ENCODE data around the gene CDC40.
"Not testable (repeated sequence)": the region's sequence is repeated elsewhere in the genome, so short reads cannot be mapped to it uniquely, and the experiment has no call there.

CDC40 gene

DNA sequence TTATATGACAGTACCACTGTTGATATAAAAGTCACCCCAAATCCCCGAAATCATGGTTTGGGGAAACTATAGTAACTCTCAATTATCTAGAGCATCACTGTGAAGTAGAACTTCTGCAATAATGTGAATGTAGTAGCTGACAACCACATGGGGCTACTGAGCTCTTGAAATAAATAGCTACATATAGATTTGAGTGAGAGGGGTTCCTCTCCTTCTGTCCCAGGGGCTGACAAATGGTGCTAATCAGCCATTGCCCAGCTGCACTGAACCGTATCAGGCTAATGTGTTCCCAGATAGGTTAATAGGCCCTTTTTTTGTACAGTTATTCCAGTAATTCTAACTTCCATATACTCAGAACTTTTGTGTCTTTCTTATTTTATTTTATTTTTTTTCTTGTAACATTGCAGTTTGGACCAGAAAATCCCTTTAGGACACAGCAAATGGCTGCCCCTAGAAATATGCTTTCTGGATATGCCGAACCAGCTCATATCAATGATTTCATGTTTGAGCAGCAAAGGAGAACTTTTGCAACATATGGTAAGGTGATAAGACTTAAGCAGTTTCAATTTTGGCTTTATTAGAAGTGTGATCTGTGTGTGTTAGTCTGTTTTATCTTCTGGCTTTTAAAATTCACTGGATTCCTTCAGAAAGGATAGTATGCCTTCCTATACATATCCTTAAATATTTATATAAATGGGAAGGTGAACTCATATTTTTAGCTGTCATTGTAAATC is 21.1 kb downstream of the CDC40 start:
- DNase-seq (ENCODE audit: low spot score) = no peak

DNA sequence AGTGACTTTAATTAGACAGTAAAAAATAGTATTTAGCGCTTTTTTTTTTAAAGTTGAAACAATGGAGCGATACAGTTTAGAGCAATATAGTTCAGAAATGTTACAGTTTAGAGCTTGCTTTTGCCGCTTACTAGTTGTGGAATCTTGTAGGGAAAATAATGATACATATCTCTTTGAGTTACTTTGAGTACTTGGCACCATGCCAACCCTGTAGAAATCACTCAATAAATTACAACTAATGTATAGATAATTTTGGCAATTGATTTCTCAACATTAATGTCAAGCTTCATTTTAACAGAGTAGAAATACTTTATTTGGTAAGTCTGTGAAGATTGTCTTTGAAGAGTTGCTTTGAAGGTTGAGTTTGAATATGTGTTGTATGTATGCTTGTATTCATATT is 27.4 kb downstream of the CDC40 start:
- no peak for DNase-seq (ENCODE audit: low spot score)

DNA sequence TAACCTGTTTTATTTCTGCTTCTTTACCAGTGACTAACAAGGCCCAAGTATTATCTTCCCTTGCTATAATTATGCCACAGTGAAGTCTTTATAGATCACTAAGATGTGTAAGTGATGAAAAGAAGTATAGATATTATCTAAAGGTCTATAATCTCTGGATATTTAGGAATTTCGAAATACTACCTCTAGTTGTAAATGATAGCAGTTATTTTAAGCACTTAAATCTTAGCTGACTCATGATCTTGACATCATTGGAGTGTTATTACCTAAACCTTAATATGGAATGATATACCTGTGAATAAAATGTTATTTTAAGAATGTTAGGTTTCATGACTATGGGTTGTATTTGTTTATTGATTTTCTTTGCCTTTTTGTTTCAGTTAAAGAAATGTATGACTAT is 31.5 kb downstream of the CDC40 start:
- no peak for DNase-seq (ENCODE audit: low spot score)

DNA sequence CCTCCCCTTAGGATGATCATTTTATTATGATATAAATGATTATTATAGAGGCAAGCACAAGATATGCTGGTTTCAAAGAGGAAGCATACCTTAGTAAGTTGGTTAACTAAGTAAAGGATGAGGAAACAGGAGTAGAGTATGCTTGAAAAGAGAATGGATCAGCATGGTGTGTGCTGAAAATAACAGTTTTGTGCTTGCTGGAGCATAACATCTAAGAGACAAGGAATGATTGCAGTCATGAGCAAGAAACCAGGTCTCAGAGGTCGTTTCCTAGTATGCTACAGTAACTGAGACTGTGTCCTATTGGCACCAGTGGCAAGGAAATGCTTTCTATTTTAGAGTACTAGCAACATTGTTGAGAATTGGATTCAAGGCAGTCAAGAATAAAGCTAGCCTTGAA is 34.1 kb downstream of the CDC40 start:
- no peak for DNase-seq (ENCODE audit: low spot score)

DNA sequence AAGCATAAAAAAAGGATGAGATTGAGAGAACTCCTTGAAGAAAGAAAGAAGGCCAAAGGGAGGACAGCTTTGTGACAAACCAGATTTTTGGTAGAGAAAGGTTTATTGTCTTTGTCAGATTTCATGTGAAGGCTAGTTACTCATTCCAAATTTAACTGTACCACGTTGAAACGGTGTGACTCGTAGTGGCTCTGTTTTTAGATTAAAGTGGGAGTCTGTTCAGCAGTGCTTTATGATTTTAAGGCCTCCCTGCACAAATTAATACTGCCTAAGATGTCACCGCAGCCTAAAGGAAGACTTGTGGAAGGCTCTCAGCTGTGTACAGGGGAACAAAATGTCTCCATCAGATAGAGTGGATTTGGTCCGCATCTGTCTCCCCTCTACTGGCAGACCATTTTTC is 35.9 kb downstream of the CDC40 start:
- no peak for DNase-seq (ENCODE audit: low spot score)

DNA sequence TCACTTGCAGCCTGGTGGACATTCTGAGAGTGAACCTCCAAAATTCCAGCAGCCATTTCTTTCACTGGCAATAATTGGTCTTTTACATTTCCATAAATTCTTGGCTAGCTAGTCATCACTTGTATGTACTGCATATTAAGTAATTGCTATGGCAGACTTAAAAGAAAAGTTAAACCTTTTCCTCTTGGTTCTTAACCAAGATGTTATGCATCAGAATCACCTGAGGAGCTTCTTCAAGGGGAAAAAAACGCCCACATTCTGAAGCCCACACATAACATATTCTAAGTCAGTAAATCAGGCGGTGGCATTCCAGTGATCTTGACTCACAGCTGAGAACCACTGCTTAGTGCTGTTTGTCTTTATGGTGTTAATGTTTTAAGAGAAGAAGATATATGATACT is 37.0 kb downstream of the CDC40 start:
- no peak for DNase-seq (ENCODE audit: low spot score)

DNA sequence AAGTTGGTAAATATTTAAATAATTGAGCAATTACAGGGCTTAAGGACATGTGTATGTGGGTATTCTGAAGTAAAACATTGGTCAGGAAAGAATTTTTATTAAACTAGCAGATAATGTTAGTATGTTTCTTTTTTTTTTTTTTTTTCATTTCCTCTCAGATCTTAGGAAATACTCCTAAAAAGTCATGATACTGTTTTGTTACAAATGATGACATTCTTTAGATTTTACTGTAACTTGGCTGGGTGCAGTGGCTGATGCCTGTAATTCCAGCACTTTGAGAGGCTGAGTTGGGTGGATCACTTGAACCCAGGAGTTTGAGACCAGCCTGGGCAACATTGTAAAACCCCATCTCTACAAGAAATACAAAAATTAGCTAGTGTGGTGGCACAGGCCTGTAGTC is 41.5 kb downstream of the CDC40 start:
- DNase-seq (ENCODE audit: low spot score) = no peak

DNA sequence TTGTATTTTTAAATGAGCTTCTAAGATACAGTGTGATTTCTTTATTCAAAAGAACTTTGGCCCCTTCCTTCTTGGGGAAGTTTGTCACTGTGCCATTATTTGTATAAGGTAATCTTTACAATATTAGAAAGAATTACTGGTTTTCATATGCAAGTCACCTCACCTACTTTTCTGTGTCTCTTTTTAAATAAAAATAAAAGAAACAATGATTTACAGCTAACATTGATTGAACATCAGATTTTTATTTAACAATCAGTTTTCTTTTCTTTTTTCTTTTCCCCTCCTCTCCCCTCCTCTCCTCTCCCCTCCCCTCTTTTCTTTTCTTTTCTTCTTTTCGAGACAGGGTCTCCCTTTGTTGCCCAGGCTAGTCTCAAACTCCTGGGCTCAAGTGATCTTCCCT is 46.0 kb downstream of the CDC40 start:
- DNase-seq (ENCODE audit: low spot score) = no peak

DNA sequence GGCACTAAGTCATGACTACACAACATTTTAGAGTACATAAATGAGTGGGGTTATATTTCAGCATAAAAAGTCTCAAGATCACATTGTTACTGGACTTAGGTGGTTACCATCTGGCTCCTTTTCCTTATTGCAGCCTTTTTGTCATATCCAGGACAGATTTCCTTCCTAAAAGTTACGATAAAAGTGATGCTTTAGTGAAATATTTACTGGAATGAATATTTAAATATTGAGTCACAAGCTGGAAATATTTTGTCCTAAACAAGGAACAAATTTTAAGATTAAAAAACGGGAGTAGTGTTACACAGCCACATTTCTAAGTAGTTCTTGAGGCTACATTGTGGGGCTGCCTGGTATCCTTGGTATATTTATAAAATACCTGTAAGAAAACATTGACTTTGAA is 52.2 kb downstream of the CDC40 start:
- no peak for DNase-seq (ENCODE audit: low spot score)

DNA sequence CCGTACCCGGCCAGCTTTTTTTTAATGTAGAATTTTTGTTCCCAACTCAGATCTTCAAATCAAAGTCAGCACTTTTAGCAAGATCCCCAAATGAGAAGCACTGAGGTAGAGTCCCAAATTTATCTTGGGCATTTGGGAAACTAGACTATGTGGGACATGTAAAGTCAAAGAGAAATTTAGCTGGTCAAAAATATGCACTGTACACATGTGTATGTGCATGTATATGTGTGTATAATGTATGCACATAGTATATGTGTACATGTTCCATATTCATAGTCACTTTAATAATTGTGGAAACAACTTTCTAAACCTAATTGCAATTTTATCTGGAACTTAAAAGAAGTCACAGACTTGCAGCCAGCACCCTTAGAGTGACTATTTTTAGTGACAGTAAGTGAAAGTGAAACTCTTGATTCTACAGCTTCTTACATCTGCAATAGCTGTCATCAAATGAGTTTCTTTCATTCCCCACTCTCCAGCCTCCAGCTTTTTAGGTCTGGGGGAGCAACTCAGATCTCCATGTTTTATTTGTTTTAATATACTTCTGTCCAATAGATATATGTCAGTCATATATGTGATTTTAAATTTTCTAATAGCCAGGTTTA is 53.6 kb downstream of the CDC40 start:
- DNase-seq (ENCODE audit: low spot score) = no peak

DNA sequence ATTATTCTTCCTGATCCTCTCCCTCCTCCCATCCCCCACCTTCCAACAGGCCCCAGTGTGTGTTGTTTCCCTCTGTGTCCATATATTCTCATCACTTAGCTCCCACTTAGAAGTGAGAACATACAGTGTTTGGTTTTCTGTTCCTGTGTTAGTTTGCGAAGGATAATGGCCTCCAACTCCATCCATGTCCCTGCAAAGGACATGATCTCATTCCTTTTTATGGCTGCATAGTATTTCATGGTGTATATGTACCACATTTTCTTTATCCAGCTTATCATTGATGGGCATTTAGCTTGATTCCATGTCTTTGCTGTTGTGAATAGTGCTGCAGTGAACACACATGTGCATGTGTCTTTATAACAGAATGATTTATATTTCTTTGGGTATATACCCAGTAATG is 55.8 kb downstream of the CDC40 start:
- DNase-seq (ENCODE audit: low spot score) = not testable (repeated sequence)

DNA sequence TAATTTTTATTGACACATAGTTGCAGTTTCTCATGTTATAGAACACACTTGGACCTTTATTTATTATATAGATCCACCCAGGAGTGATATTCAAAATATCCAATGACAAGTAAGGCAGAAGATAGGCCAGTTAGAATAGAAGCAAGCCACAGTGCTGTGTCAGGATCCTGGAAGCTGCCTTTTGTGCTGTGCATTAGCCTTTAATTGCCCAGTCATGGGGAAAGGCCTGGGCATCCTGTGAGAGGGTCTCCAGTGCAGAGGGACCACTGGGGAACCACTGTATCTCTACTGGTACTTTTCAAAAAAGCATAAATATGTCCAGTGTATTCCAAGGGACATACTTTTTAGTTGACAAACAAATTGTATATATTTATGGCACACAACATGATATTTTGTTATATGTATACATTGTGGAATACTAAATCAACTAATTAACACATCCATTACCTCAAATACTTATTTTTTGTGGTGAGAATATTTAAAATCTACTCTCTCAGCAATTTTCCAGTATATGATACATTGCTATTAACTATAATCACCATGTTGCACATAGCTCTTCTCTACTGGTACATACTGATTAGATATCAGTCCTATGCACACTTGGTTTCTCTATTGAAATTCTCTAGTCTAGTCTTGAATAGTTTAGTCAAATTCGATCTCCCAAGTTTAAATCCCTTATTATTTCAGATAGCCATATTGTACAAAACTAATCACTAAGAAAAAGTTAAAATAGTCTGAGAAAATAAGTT is 59.5 kb downstream of the CDC40 start:
- DNase-seq (ENCODE audit: low spot score) = no peak

DNA sequence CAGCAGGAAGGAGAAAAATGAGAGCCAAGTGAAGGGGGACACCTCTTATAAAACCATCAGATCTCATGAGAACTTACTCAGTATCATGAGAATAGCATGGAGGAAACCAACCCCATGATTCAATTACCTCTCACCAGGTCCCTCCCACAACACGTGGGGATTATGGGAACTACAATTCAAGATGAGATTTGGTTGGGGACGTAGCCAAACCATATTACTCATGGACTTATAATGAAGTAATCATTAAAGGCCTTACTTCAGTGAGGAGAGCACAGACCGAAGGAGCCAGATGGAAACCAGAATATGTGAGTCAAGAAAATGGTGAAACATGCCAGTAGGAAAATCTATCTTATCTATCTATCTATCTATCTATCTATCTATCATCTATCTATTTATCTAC is 64.4 kb downstream of the CDC40 start:
- DNase-seq (ENCODE audit: low spot score) = not testable (repeated sequence)

DNA sequence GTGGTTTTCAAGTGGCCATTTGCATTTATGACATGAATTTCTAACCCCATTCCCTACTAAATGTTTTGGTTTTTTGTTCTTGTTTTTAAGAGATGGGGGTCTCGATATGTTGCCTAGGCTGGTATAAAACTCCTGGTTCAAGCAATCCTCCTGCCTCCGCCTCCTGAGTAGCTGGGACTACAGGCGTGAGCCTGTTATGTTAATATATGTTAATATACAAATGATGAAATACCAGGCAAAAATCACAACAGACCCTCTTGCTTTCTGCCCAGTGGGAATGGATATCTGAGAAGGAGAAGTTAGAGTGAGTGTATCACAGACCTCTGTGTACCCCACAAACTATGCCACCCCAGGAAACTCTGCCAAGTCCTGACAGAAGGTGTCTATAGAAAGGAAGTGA is 66.2 kb downstream of the CDC40 start:
- DNase-seq (ENCODE audit: low spot score) = no peak

DNA sequence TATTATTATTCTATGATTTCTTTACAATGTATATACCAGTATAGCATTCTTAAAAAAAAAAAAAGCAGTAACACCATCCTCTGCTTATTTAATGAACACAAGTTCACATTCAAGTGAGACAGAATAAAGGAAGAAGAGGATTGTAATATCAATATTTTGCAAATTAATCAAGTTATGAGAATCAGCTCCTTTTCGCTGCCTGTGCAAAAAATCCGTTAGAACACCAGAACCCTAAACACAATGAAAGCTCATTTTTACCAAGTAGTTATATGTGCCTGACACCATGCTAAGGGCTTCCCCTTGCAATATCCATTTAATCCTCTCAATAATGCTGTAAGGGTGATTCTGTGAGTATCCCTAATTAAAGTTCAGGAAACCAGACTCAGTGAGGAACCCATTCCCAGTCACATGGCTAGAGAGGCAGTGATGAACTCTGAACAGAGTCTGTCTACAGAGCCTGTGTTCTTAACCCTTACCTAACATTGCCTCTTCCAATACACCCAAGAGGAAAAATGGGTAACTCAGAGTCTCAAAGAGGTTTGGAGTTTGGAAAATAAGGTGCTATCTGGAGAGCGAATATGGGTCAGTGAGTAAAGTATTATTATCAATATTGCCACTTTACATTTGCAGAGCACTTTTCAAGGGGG is 66.8 kb downstream of the CDC40 start:
- DNase-seq (ENCODE audit: low spot score) = no peak

DNA sequence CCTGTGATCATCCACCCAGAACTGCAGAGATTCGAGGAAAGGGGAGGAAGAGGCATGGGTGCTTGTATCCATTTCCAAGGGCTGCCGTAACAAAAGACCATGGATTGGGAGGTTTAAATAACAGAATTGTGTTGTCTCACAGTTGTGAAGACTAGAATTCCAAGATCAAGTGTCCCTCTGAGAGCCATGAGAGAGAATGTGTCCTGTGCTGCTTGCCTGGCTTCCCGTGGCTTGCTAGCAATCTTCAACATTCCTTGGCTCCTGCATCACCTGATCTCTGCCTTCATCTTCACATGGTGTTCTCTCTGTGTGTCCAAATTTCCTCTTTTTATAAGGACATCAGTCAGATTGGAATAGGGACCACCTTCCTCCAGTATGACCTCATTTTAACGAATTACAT is 69.8 kb downstream of the CDC40 start:
- no peak for DNase-seq (ENCODE audit: low spot score)

DNA sequence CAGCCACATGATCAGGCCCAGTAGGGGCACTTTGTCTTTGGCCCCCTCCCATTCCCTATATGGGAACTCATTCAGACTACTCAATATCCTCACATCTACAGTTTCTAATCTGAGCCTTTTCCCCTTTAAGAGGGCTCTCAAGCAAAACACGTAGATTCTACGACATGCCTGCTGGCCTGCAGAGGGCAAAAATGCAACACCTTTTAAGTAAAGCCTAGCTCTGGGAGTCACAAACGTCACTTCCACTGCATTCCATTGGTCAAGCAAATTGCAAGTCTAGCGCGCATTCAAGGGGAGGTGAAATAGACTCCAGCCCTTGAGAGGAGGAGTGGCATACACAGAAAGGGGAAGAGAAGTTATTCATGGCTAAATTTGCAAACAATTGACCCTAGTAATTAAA is 70.6 kb downstream of the CDC40 start:
- DNase-seq (ENCODE audit: low spot score) = no peak

DNA sequence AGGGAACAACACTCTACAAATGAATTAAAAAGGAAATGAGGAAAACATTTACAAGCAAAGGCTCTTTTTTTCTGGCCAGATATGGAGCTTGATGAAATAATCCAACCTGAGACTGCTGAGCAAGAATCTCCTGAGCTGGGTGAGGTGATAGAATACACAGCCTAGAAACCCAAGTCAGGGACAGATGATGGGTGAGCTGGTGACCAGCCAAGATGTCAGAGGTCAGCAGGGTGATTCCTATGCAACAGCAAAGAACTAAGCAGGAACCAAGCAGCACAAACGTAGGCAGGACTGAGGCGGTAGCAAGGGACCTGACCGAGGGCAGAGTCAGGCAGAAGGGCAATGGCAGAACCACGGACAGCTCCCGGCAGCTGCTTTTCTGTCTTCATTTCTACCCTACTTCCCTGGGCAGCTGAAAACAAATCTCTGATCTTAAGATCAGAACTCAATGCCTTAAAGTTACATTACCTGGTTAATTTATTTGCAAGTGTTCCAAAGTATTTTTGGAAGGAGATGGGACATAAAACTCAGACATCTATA is 75.1 kb downstream of the CDC40 start:
- peak; percentile 26 for DNase-seq (ENCODE audit: low spot score)

DNA sequence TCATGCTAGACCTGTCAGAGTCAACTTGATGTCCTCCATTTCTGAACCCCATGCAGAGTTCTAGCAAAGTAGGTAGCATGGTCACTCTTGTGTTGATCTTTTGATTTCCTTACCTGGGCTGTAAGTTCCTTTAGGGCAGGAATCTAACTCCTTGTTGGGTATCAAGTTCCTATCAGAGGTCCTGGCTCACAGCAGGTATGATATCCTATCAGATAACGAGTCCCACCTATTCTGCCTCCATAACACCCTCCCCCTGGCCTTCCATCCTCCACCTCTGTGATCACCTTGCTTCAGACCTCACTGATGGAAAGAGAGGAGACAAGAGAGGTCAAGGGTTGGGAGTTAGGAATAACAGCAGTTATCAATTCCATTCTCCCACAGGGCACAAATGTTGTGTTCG is 76.1 kb downstream of the CDC40 start:
- no peak for DNase-seq (ENCODE audit: low spot score)

DNA sequence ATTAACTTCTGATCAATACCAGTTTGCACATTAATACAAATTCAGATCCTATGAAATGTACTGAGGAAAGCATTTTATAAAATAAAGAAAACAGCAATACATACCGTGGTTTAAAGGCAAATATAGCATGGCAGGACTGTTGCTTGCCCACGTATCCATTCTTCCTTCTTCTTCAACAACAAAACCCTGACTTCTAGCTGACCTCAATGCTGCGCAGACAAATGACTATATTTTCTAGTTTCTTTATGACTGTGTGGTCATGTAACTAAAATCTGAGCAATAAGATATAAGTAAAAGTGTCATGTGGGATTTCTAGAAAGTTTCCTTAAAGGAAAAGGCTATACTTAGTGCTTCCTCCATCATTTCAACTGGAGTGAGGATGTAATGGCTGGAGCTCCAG is 85.0 kb downstream of the CDC40 start:
- no peak for DNase-seq (ENCODE audit: low spot score)

DNA sequence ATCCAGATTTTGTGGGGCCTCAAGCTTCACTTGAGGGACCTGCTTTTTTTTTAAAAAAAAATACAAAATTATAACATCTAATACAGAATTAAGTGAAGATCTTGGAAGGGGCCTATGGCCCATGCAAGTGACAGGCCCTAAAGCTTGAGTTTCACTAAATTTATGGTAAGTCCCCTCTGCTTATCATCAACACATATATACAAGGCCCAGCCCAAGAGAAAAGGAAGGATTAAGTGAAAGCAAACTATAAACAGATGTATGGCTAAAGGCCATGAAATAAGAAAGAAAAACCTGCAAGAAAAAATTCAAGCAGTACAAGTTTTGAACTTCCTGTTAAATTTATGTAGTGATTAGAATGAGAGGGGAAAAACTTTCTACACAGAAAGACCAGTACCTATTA is 86.8 kb downstream of the CDC40 start:
- no peak for DNase-seq (ENCODE audit: low spot score)

DNA sequence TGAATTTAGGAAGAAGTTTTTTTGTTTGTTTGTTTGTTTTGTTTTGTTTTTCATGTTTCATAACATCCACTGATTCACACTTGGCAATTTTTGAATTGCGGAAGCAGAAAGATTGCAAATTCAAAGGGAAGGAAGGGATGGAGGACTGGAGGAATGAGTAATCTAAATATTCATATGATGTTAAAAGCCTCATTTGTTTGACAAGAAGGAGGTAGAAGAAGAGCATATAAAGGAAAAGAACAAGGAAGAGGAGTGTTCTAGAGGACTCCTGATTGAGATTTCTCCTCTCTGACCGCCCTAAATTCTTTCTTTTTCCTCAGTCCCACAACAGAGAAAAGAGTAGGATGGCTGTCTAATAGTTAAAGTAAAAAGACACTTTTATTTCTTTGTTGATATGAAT is 89.4 kb downstream of the CDC40 start:
- no peak for DNase-seq (ENCODE audit: low spot score)

DNA sequence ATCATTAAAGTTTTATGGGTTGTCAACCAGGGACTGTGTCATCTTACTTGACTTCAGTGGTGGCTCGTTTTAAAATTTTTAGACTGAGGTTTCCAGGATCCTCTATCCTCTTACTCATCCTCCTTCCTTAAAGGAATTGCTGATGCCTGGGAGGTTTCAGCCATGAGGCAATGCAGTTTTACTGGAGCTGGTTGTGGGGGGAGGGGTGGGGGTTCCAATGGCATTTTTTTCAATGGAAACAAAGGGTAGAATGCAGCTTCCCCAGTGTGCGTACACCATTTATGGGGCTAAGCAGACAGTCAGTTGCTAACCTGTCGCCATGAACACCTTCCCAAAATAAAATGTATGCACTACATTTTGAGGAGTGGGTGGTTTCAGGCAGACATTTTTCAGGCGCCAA is 89.9 kb downstream of the CDC40 start:
- DNase-seq (ENCODE audit: low spot score) = no peak
